ENCODE measurements around the gene CCDC194. TPM values are rescaled to one million over a fixed set of nuclear protein-coding genes. Genes with fewer than 3 reads are reported as not detected.

Gene CCDC194
- total and polyA plus RNA-seq, 5 experiments from 2014 or later = 2.4 to 3.4 TPM; not detected in 3

DNA sequence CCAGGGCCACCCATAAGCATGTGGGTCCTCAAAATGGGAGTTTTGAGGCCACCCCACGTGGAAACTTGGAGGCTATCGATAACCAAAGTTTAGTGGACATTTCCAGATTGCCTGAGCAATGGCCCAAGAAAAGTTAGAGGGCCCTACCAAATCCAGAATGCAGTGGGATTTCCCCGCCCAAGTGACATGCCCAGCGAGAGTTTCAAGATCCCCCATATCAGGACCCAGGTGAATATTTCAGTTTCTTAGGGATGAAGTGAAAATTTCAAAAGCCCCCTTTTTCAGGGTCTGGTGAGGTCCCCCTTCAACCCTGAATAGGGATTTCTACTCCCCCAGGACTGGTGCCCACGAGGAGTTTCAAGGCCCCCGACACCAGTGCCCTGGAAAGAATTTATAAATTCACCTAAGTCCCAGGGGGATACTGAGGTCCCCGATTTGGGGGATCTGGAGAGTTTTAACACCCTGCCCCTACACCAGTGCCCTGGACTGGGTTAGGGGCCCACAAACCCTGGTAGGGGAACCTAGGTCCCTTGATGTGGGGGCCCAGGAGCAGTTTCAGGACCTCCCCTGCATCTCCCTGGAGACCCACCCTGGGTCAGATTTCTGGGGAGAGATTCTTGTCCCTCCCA is 10.7 kb upstream of the CCDC194 start:
- Mint-ChIP-seq H3K4me1 (peaks cover 20 to 40% (median 38%) of the 10 kb centered on the region in 4 donors), H3K36me3 (peaks cover 0 to 25% (median 2%) of the 10 kb centered on the region in 3 donors), H3K9me3 (no peaks in the 10 kb centered on the region), H3K27me3 (no peaks in the 10 kb centered on the region), H3K27ac (peak overlapping the region; percentile 93 to 97 (median 96)), H3K4me3 (peak overlapping the region; percentile 87 to 99 (median 96))
- no peak for ATAC-seq
- DNase-seq = no peak
- POLR2A ChIA-PET = interaction anchor here (0.7 to 4.5 kb wide), 7 partner anchors 8 to 877 kb away, joined by 3 to 29 read pairs (median 3); partner anchors contain the start of genes CCDC194, JUND, MVB12A and USE1

DNA sequence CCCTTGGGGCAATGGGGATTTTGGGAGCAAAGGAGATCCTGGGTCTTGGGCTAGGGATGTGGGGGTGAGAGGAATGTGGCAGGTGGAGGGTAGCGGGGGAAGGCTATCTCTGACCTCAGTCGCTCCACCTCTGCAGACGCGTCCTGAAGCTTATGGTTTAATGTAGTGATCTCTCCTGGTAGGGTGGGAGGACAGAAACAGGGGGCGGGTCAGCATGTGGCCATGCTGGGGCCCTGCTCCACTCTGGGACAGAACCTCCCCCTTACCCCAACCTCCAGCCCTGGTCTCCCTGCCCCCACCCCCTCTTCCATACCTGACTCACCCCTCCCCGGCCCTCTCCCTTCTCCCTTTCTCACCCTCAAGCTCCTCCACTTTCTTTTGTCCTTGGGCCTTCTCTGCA is 10.0 kb upstream of the CCDC194 start:
- Mint-ChIP-seq H3K4me3 (peak overlapping the region; percentile 87 to 99 (median 96)), H3K27me3 (no peaks in the 10 kb centered on the region), H3K27ac (peak overlapping the region; percentile 48 to 97 (median 92)), H3K36me3 (peaks cover 0 to 27% (median 2%) of the 10 kb centered on the region in 3 donors), H3K9me3 (no peaks in the 10 kb centered on the region), H3K4me1 (peaks cover 20 to 39% (median 38%) of the 10 kb centered on the region in 4 donors)
- DNase-seq = no peak
- no peak for ATAC-seq
- POLR2A ChIA-PET = interaction anchor here (0.6 to 4.5 kb wide), 4 partner anchors 10 to 89 kb away, joined by 3 to 29 read pairs (median 8); partner anchors contain the start of genes CCDC194 and MVB12A

DNA sequence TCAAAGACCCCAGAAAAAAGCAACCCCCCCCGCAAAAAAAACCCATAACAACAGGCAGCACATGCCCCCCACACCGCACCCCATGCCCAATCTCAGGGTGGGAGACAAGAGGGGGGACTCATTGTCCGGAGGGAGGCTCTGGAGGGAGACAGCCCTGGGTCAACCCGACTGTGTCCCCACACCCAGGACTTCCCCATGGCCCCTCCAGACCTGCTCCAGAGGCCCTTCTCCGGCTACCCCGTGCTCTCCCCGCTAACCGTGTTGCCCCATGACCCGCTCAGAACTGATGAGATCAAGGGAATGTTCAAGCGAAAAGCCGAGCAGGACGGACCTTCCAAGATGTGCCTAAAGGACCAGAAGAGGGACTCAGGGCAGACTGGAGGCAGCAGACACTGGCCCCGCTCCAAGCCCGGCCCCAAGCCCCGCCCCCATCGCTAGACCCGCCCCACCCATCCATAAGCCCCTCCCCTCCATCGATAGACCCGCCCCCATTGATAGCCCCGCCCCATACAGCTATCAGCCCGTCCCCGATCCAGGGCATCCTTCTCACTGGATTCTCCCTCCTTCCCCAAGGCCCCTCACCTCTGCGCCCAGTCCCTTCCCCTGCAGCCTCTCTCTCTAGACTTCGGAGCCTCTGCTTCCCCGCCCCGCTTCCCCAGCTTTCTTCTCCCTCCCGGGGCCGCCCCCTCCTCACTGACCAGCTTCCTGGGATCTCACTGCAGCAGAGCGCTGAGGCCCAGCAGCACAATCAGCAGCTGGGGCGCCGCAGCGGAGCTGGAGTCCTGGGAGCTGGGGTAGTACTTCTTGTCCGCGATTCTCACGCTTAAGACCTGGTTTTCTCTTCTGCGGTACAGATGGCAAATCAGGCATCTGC is 9.2 kb upstream of the CCDC194 start:
- Mint-ChIP-seq H3K27me3 (no peaks in the 10 kb centered on the region), H3K9me3 (no peaks in the 10 kb centered on the region), H3K4me3 (peak overlapping the region; percentile 87 to 99 (median 96)), H3K4me1 (peaks cover 20 to 39% (median 37%) of the 10 kb centered on the region in 4 donors), H3K36me3 (peaks cover 0 to 27% (median 2%) of the 10 kb centered on the region in 3 donors), H3K27ac (peak overlapping the region in 9 of 10 donors; percentile 28 to 97 (median 84))
- peak; percentile 9 to 40 for ATAC-seq
- peak in 6 of 10 donors; percentile 23 to 55 (median 32) for DNase-seq
- POLR2A ChIA-PET = interaction anchor here (0.6 to 1.2 kb wide), 2 partner anchors 12 to 57 kb away, joined by 3 to 4 read pairs; no protein-coding TSS in a partner anchor

DNA sequence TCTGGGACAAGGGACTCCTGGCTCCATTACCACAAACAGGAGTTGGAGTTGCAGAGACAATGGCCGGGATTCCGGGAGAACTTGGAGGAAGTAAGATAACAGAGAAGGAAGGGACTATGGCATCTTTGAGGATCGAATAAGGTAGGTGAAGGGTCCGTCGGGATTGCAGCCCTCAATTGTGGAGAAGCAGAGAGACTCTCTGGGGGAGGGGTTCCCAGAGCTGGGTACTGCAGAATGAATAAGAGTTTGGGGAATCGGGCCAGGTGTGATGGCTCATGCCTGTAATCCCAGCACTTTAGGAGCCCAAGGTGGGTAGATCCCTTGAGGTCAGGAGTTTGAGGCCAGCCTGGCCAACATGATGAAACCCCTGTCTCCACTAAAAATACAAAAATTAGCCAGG is 7.6 kb upstream of the CCDC194 start:
- peaks cover 0 to 27% (median 2%) of the 10 kb centered on the region in 3 donors for H3K36me3 Mint-ChIP-seq
- ATAC-seq (no peak), DNase-seq (no peak)
- H3K9me3 Mint-ChIP-seq = no peaks in the 10 kb centered on the region
- H3K27ac Mint-ChIP-seq = peak overlapping the region in 6 of 10 donors; percentile 25 to 74 (median 50)
- H3K27me3 Mint-ChIP-seq = no peaks in the 10 kb centered on the region
- POLR2A ChIA-PET = no interaction called here
- peak overlapping the region in 1 of 10 donors; percentile 24 for H3K4me3 Mint-ChIP-seq
- H3K4me1 Mint-ChIP-seq = peaks cover 12 to 30% (median 23%) of the 10 kb centered on the region in 4 donors

DNA sequence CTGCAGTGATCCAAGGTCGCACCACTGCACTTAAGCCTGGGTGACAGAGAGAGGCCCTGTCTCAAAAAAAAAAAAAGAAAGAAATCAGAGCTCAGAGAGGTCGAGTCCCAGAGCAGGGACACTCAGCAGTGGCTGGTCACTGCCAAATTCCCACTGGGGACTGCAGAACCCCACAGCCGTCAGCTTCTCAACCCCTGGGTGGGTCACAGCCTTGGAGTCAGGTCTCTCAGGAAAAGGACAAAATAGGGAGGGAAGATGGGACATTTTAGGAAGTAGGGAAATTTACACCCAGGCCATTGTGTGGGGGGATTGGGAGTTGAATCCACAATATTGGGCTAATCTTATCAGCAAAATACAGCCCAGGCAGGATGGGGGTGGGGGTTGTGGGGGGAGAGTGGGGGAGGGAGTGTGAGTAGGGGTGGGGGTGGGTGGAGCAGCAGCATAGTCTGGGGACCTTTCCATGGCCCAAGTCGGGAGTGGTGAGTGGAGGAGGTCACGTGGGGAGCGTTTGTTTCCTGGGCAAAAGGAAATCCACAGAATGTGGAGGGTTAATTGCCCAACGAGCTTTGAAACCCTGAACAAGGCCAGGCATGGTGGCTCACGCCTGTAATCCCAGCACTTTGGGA is 5.0 kb upstream of the CCDC194 start:
- Mint-ChIP-seq H3K4me1 (peaks cover 9 to 19% (median 18%) of the 10 kb centered on the region in 4 donors), H3K27ac (peak overlapping the region in 1 of 10 donors; percentile 44), H3K36me3 (peaks cover 0 to 27% (median 2%) of the 10 kb centered on the region in 3 donors), H3K4me3 (no peak overlapping the region), H3K27me3 (no peaks in the 10 kb centered on the region), H3K9me3 (no peaks in the 10 kb centered on the region)
- POLR2A ChIA-PET = interaction anchor here (0.6 kb wide), 1 partner anchor 9 kb away, joined by 3 read pairs; no protein-coding TSS in a partner anchor
- no peak for ATAC-seq
- no peak for DNase-seq

DNA sequence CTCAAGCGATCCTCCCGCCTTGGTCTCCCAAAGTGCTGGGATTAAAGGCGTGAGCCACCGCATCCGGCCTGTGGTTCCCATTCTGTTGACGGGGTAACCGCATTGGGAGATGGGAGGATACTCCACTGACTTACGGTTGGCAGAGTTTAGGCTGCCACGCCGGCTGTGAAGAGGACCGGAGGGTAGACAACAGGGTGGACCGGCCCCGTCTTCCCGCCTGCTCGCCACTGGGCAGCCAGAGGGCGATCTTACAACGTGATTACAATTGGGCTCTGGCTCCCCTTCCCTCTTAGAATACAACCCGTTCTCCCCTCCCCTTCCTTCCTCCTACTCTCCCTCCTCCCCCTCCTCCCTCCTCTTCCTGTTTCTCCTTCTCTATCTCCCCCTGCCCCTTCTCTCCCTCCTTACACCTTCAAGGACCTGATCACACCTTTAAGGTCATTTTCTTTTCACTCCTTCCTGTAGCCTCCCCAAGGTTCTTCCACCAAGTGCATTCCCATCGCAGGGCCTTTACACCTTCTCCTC is 957 bp upstream of the CCDC194 start:
- Mint-ChIP-seq H3K9me3 (peaks cover 0 to 2% (median 0%) of the 10 kb centered on the region in 9 donors), H3K4me3 (peak overlapping the region in 4 of 10 donors; percentile 7 to 33 (median 30)), H3K4me1 (peaks cover 11 to 29% (median 25%) of the 10 kb centered on the region in 4 donors), H3K27ac (peak overlapping the region in 8 of 10 donors; percentile 44 to 84 (median 72)), H3K36me3 (peaks cover 0 to 3% (median 0%) of the 10 kb centered on the region in 3 donors), H3K27me3 (no peaks in the 10 kb centered on the region)
- peak in 4 of 10 donors; percentile 21 to 40 (median 32) for DNase-seq
- no peak for ATAC-seq
- POLR2A ChIA-PET = interaction anchor here (0.6 to 3.0 kb wide), 3 partner anchors 10 to 25 kb away, joined by 3 to 11 read pairs (median 3); partner anchors contain the start of genes BST2 and MVB12A

DNA sequence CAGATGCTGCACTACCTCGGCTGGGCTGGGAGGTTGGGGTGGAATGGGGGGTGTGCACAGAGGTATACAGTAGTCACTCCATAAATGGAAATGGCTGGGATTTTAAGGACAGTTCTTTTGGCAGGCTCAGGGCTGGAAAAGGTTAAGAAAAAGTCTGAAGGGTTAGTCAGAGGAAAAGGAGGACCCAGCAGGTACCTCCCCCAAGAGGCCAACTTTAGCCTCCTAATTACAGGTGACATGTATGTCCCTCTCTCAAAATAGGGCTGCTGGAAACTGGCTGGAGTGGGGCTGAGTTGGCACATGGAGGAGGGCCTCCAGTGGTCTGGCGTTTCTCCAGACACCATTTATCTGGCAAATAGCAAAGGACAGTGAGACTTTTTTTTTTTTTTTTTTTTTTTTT is 994 bp downstream of the CCDC194 start:
- POLR2A ChIA-PET = interaction anchor here (3.0 kb wide), 1 partner anchor 12 kb away, joined by 11 read pairs; the partner anchor contains the start of gene BST2
- Mint-ChIP-seq H3K4me1 (peaks cover 11 to 29% (median 25%) of the 10 kb centered on the region in 4 donors), H3K27ac (peak overlapping the region in 1 of 10 donors; percentile 48), H3K27me3 (no peaks in the 10 kb centered on the region), H3K4me3 (peak overlapping the region in 3 of 10 donors; percentile 34 to 45 (median 36)), H3K36me3 (no peaks in the 10 kb centered on the region), H3K9me3 (peaks cover 0 to 3% (median 0%) of the 10 kb centered on the region in 9 donors)
- DNase-seq (no peak), ATAC-seq (no peak)

DNA sequence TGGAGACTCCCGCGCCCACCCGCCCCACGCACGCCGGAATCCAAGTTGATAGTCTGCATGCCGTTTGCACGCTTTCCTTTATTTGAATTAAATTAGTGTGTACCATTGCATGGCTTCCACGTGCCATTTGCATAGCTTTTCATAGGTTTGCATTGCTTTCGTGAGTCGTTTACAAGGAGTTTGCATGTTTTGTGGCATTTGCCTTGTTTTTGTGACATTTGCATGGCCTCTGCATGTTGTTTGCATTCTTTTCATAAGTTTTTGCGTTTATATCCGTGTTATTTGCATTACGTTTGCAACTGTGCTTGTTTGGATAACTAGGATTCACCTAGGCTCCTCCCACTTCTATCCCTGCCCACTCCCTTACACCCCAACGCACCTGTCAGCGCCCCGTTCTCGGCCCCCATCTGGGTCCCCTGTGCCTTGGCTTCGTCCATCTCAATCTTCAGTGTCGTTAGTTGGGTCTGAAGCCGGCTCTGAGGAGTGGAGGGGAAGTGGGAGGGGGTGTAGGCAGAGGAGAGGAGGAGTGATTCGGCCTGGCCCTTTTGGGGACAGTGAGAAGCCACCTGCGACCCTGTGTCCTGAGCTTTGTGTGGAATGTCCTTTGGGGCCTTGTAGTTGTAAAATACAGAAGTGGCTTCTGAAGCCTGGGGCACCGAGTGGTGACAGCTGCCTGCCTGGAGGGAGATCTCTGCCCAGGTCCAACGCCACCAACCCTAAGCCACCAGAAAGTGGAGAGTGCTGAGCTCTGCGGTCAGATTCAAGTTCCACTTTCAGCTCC is 2.4 kb downstream of the CCDC194 start:
- Mint-ChIP-seq H3K4me1 (peaks cover 11 to 29% (median 25%) of the 10 kb centered on the region in 4 donors), H3K27me3 (no peaks in the 10 kb centered on the region), H3K9me3 (peaks cover 0 to 3% (median 0%) of the 10 kb centered on the region in 9 donors), H3K4me3 (peak overlapping the region; percentile 58 to 99 (median 83)), H3K36me3 (no peaks in the 10 kb centered on the region), H3K27ac (peak overlapping the region in 4 of 10 donors; percentile 28 to 89 (median 66))
- no peak for DNase-seq
- ATAC-seq = peak in 1 of 2 donors; percentile 50
- POLR2A ChIA-PET = interaction anchor here (0.5 to 2.3 kb wide), 9 partner anchors 12 to 897 kb away, joined by 3 to 10 read pairs (median 3); partner anchors contain the start of genes BST2 and SLC27A1

DNA sequence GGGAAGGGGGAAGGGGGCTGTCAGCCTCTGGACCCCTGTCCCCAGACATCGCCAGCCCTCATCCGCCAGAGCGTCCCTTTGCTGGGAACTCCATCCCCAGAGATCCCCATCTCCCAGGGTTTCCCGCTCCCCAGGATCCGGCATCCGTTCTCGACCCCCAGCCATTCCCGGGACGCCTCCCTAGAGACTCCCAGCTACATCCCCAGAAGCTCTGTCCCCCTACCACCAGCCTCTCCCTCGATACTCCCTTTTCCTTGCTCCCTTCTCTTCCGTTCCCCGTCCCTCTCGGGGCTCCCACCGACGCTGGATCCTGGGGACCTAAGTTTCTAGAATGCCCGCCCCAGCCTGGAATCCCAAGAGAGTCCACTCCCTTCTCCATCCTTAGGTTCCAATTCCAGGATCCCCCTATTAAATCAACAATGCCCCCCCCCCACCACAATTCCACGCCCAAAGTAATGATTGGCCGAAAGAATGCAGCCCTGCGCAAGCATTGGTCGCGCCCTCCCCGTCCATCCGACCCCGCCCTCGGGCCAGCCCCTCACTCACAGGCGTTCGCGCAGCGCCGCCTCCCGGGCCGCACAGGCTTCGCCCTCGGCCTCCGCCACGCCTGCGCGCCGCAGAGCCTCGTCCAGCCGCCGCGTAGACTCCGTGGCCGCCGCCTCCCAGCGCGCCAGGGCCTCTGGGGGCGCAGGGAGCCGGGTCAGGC is 3.2 kb downstream of the CCDC194 start:
- peaks cover 11 to 31% (median 26%) of the 10 kb centered on the region in 4 donors for H3K4me1 Mint-ChIP-seq
- ATAC-seq (peak; percentile 98 to 99), DNase-seq (peak; percentile 83 to 91 (median 86))
- H3K9me3 Mint-ChIP-seq = peaks cover 0 to 3% (median 0%) of the 10 kb centered on the region in 9 donors
- peak overlapping the region in 7 of 10 donors; percentile 12 to 92 (median 49) for H3K27ac Mint-ChIP-seq
- H3K4me3 Mint-ChIP-seq = peak overlapping the region; percentile 88 to 99 (median 90)
- POLR2A ChIA-PET = interaction anchor here (0.8 to 2.3 kb wide), 3 partner anchors 13 to 98 kb away, joined by 3 to 10 read pairs (median 3); partner anchors contain the start of gene BST2
- H3K27me3 Mint-ChIP-seq = no peaks in the 10 kb centered on the region
- H3K36me3 Mint-ChIP-seq = no peaks in the 10 kb centered on the region

DNA sequence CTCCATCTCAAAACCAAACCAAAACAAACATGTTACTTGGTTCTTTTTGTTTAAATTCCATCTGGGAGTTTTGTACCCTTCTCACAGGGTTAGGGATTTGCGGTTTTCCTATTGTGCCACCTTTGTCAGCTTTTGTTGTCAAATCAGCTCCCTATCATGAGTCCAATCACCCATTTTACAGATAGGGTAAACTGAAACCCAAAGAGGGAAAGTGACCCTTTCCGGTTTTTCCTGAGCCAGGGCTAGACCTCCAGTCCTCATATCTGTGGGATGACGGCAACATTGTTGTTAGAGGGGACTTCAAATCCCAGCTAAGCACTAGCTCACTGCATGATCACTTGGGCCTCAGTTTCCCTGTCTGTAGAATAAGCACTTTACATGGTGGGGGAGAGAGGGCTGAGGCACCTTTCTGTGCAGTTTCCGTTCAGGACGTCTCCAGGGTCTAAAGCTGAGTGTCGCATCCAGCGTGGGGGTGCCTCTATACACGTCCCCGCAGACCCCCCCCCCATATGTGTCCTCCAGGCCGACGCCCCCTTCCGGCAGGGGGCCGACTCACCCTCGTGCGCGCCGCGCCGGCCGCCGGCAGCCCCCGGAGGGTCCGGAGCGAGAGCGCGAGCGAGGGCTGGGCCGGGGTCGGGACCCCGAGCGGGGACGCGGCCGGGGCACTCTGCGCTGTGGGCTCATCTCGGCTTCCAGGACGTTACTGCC is 3.9 kb downstream of the CCDC194 start:
- Mint-ChIP-seq H3K9me3 (peaks cover 0 to 3% (median 0%) of the 10 kb centered on the region in 9 donors), H3K36me3 (no peaks in the 10 kb centered on the region), H3K27ac (peak overlapping the region in 2 of 10 donors; percentile 44 to 92), H3K4me3 (peak overlapping the region; percentile 43 to 99 (median 90)), H3K27me3 (no peaks in the 10 kb centered on the region), H3K4me1 (peaks cover 8 to 28% (median 22%) of the 10 kb centered on the region in 4 donors)
- peak in 1 of 2 donors; percentile 4 for ATAC-seq
- DNase-seq = peak in 1 of 10 donors; percentile 9
- POLR2A ChIA-PET = interaction anchor here (0.5 to 2.3 kb wide), 7 partner anchors 9 to 157 kb away, joined by 3 to 10 read pairs (median 4); partner anchors contain the start of genes ANO8 and BST2
